H1 (cell line): ENCODE data around the gene ADAMTS6. TPM values are rescaled to one million over a fixed set of nuclear protein-coding genes. Genes with fewer than 3 reads are reported as not detected.
"Not testable (repeated sequence)": the region's sequence is repeated elsewhere in the genome, so short reads cannot be mapped to it uniquely, and the experiment has no call there.

ENCODE experiments used
- CTCF ChIA-PET: fragments of 300-600 bp; sonication (Branson Sonifier 250); formaldehyde crosslinking; loops from one replicate; lab custom pipeline; 2021; ENCODE audit not compliant: partially characterized antibody; lab: Charles Lee
- POLR2A ChIA-PET: fragments of 300-600 bp; sonication (Branson Sonifier 250); formaldehyde crosslinking; loops from one replicate; lab custom pipeline; 2021; ENCODE audit warnings: inconsistent platforms; ENCODE audit not compliant: partially characterized antibody; lab: Charles Lee
- DNase-seq, 2 experiments: peaks; one replicate each; pipeline versions ENCODE4 v3.0.0 to v3.0.0-alpha.2; 2010 to 2022; ENCODE audit warnings: low spot score in 2 of 2, low read depth in 1 of 2, mixed read lengths in 1 of 2
- FAIRE-seq: peaks from 2 replicates; lab custom pipeline; 2011; peaks lifted over from hg19 to GRCh38; lab: Jason Lieb, UNC
- H2AFZ ChIP-seq: 2 replicates; pipeline ENCODE4 v1.8.1; 2012; ENCODE audit warnings: low read length, inconsistent platforms
- H2AK5ac ChIP-seq: 2 replicates; pipeline ENCODE4 v1.6.1; 2013; ENCODE audit warnings: low read depth, low read length
- H2BK120ac ChIP-seq: replicated peaks from 2 replicates; pipeline ENCODE3; 2013; ENCODE audit warnings: low read depth, low read length, inconsistent platforms
- H2BK12ac ChIP-seq: 2 replicates; pipeline ENCODE4 v1.6.1; 2013; ENCODE audit warnings: low read depth, low read length
- H2BK15ac ChIP-seq: 2 replicates; pipeline ENCODE4 v1.6.1; 2013; ENCODE audit warnings: low read length
- H2BK20ac ChIP-seq: 2 replicates; pipeline ENCODE4 v1.6.1; 2013; ENCODE audit warnings: low read length
- H2BK5ac ChIP-seq: 2 replicates; pipeline ENCODE4 v1.6.1; 2013; ENCODE audit warnings: low read depth, low read length
- H3K14ac ChIP-seq: 2 replicates; pipeline ENCODE4 v1.6.1; 2013; ENCODE audit warnings: inconsistent platforms; ENCODE audit not compliant: insufficient read length
- H3K18ac ChIP-seq: 2 replicates; pipeline ENCODE4 v1.6.1; 2013; ENCODE audit warnings: low read length; ENCODE audit errors: extremely low read depth
- H3K23ac ChIP-seq: 2 replicates; pipeline ENCODE4 v1.6.1; 2013; ENCODE audit warnings: inconsistent platforms; ENCODE audit not compliant: insufficient read length
- H3K23me2 ChIP-seq: 2 replicates; pipeline ENCODE4 v1.6.1; 2013; ENCODE audit warnings: low read depth, low read length
- H3K27ac ChIP-seq: 2 replicates; pipeline ENCODE4 v1.6.1; 2011; ENCODE audit warnings: low read depth, low read length, inconsistent platforms
- H3K27me3 ChIP-seq, 4 experiments: replicated peaks in 1 of 4; 1 replicate in 1 of 4; 2 replicates in 3 of 4; pipeline versions ENCODE4 v1.6.1 to v1.8.1; 2011 to 2013; ENCODE audit warnings: low read length in 3 of 4, mild to moderate bottlenecking in 3 of 4, inconsistent platforms in 2 of 4, mixed read lengths in 2 of 4, moderate library complexity in 1 of 4; ENCODE audit not compliant: control insufficient read depth in 3 of 4, insufficient read depth in 3 of 4; ENCODE audit errors: extremely low read depth in 1 of 4
- H3K36me3 ChIP-seq, 4 experiments: 2 replicates each; pipeline versions ENCODE4 v1.6.1 to v1.8.1; 2011 to 2013; ENCODE audit warnings: mild to moderate bottlenecking in 4 of 4, low read length in 3 of 4, moderate library complexity in 2 of 4, control low read depth in 1 of 4, inconsistent platforms in 1 of 4; ENCODE audit not compliant: insufficient read depth in 4 of 4, control insufficient read depth in 2 of 4
- H3K4ac ChIP-seq: replicated peaks from 2 replicates; pipeline ENCODE3; 2013; ENCODE audit warnings: low read length, low read depth, mixed read lengths, inconsistent platforms; ENCODE audit not compliant: insufficient read length
- H3K4me1 ChIP-seq, 4 experiments: replicated peaks in 1 of 4; 1 replicate in 1 of 4; 2 replicates in 3 of 4; pipeline versions ENCODE4 v1.6.1 to v1.8.1; 2011 to 2013; ENCODE audit warnings: low read length in 3 of 4, inconsistent platforms in 2 of 4, mixed read lengths in 1 of 4; ENCODE audit not compliant: insufficient read depth in 4 of 4, control insufficient read depth in 3 of 4
- H3K4me2 ChIP-seq, 2 experiments: 2 replicates each; pipeline versions ENCODE4 v1.6.1 to v1.8.1; 2011 to 2013; ENCODE audit warnings: low read depth in 2 of 2, low read length in 2 of 2, control low read depth in 1 of 2, inconsistent platforms in 1 of 2, mild to moderate bottlenecking in 1 of 2; ENCODE audit not compliant: insufficient read depth in 1 of 2
- H3K4me3 ChIP-seq, 4 experiments: fragments of 200-600, 300-600 bp in 1 of 4; sonication (generic), shearing (Covaris generic), sonication (Bioruptor Twin) in 1 of 4; 2 replicates each; pipeline versions ENCODE4 v1.5.1 to v1.8.1; 2011 to 2016; ENCODE audit warnings: low read length in 4 of 4, low read depth in 3 of 4, control low read depth in 2 of 4, inconsistent platforms in 2 of 4, mild to moderate bottlenecking in 2 of 4, mixed read lengths in 1 of 4, moderate library complexity in 1 of 4; ENCODE audit not compliant: insufficient read depth in 2 of 4; ENCODE audit errors: extremely low read depth in 1 of 4
- H3K56ac ChIP-seq: replicated peaks from 2 replicates; pipeline ENCODE3; 2013; ENCODE audit warnings: low read depth, mild to moderate bottlenecking, mixed read lengths, low read length, inconsistent platforms; ENCODE audit not compliant: insufficient read length
- H3K79me1 ChIP-seq: 2 replicates; pipeline ENCODE4 v1.6.1; 2013; ENCODE audit warnings: low read depth, low read length, control low read depth
- H3K79me2 ChIP-seq, 2 experiments: 2 replicates each; pipeline versions ENCODE4 v1.6.1 to v1.8.1; 2012 to 2013; ENCODE audit warnings: low read length in 2 of 2, mild to moderate bottlenecking in 2 of 2, inconsistent platforms in 1 of 2; ENCODE audit not compliant: insufficient read depth in 2 of 2, control insufficient read depth in 1 of 2
- H3K9ac ChIP-seq, 4 experiments: replicated peaks in 1 of 4; 1 replicate in 1 of 4; 2 replicates in 3 of 4; pipeline versions ENCODE4 v1.6.1 to v1.8.1; 2011 to 2013; ENCODE audit warnings: low read depth in 3 of 4, low read length in 3 of 4, control low read depth in 2 of 4, mild to moderate bottlenecking in 2 of 4, moderate library complexity in 2 of 4, inconsistent platforms in 1 of 4; ENCODE audit errors: extremely low read depth in 1 of 4
- H3K9me3 ChIP-seq, 2 experiments: 2 replicates each; pipeline versions ENCODE4 v1.6.1 to v1.8.1; 2012 to 2013; ENCODE audit warnings: mild to moderate bottlenecking in 2 of 2, moderate library complexity in 2 of 2, control low read depth in 1 of 2, inconsistent platforms in 1 of 2, low read depth in 1 of 2, low read length in 1 of 2, mixed read lengths in 1 of 2; ENCODE audit not compliant: insufficient read depth in 2 of 2
- H4K20me1 ChIP-seq, 2 experiments: replicated peaks in 1 of 2; 2 replicates each; pipeline versions ENCODE3 to v1.8.1; 2011 to 2013; ENCODE audit warnings: inconsistent platforms in 2 of 2, low read length in 2 of 2, mild to moderate bottlenecking in 1 of 2; ENCODE audit not compliant: insufficient read depth in 2 of 2, control insufficient read depth in 1 of 2
- H4K5ac ChIP-seq: 2 replicates; pipeline ENCODE4 v1.6.1; 2013; ENCODE audit warnings: low read length, low read depth, mixed read lengths, inconsistent platforms; ENCODE audit not compliant: insufficient read length
- H4K8ac ChIP-seq: 2 replicates; pipeline ENCODE4 v1.8.0; 2013; ENCODE audit warnings: mild to moderate bottlenecking, moderate library complexity, low read length, inconsistent platforms; ENCODE audit not compliant: insufficient read depth; ENCODE audit errors: extremely low read depth
- H4K91ac ChIP-seq: replicated peaks from 2 replicates; pipeline ENCODE3; 2013; ENCODE audit warnings: low read length, mixed read lengths, inconsistent platforms; ENCODE audit not compliant: insufficient read length
- CTCF ChIP-seq, 3 experiments: IDR thresholded peaks; 1 replicate in 2 of 3; 2 replicates in 1 of 3; pipeline versions ENCODE4 v1.5.1 to v1.6.1; 2011; ENCODE audit warnings: low read length in 3 of 3, mild to moderate bottlenecking in 3 of 3, inconsistent platforms in 2 of 3, low read depth in 1 of 3, moderate library complexity in 1 of 3; ENCODE audit not compliant: insufficient read depth in 1 of 3; ENCODE audit errors: control extremely low read depth in 1 of 3
- RAD21 ChIP-seq, 2 experiments: IDR thresholded peaks in 1 of 2; conservative IDR thresholded peaks in 1 of 2; 2 replicates each; pipeline ENCODE4 v1.6.1; 2011; ENCODE audit warnings: low read depth in 2 of 2, low read length in 2 of 2, improper control_type of control experiment in 1 of 2, inconsistent platforms in 1 of 2, mild to moderate bottlenecking in 1 of 2, moderate library complexity in 1 of 2
- whole genome bisulfite sequencing, 2 experiments: shearing (Covaris generic) in 1 of 2; methylation state at CpG; one replicate each; pipeline versions ENCODE4 v1.1.6 to v1.1.7; 2013 to 2015; ENCODE audit warnings: low lambda C conversion rate in 2 of 2, mixed read lengths in 2 of 2, inconsistent platforms in 1 of 2, low coverage in 1 of 2, missing lambda C conversion rate in 1 of 2; ENCODE audit not compliant: insufficient replicate concordance in 2 of 2, insufficient coverage in 1 of 2, insufficient read length in 1 of 2; ENCODE audit errors: extremely low coverage in 1 of 2, missing lambda C conversion rate in 1 of 2; 5-methylcytosine and 5-hydroxymethylcytosine counted together
- polyA plus RNA-seq, 7 experiments: library from polyadenylated mRNA; depleted of rRNA in 3 of 7; stranded (reverse) in 5 of 7; unstranded in 2 of 7; fragments of >200 nt in 5 of 7; fragments of 200-250 nt in 2 of 7; gene quantifications; 1 replicate in 5 of 7; 2 replicates in 1 of 7; 4 replicates in 1 of 7; pipeline versions ENCODE4 v1.2.1 to v1.2.3, GENCODE V29; 2011 to 2013; ENCODE audit warnings: missing spikeins in 2 of 7, mixed read lengths in 2 of 7
- total RNA-seq: library from RNA; stranded (reverse); fragmentation: NEBNext Ultra II Directional; extraction: Animal tissue kit (Norgen Biotek cat#: 25700); gene quantifications from 2 replicates; pipeline ENCODE4 v1.2.1, GENCODE V29; 2021

The ADAMTS6 gene
- total and polyA plus RNA-seq, 2 of the 8 experiments (the other 6 are each of a cell fraction or from before 2014, with no cell fraction given) = 0.74 to 2.4 TPM

DNA sequence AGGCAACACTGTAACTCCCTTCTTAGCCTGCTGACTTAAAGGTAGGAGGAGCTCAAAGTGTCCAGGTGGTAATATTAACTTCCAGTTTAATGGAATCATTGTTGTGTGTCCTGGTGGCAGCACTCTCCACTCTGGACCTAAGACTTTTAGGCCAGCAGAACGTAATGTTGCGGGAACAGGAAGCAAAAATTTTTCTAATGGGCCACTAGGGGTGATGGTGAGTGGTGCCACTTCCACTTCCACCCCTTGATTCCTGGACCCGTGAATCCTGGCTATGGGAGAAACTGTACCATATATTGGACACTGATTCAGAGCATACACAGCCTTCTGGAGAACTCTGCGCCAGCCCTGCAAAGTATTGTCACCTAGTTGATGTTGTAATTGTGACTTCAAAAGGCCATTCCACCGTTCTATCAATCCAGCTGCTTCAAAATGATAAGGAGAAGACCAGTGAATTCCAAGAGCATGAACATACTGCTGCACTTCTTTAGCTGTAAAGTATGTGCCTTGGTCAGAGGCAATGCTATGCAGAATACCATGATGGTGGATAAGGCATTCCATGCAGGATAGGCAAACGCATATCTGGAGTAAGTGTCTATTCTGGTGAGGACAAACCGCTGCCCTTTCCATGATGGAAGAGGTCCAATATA lies 6.4 kb upstream of the ADAMTS6 start:
- H3K9me3 ChIP-seq, H3K27ac ChIP-seq, H2BK120ac ChIP-seq, H2AFZ ChIP-seq, H3K4me2 ChIP-seq, H2BK20ac ChIP-seq, H3K18ac ChIP-seq, H3K4me3 ChIP-seq, POLR2A ChIA-PET, FAIRE-seq, H3K79me1 ChIP-seq, H3K23ac ChIP-seq, H3K56ac ChIP-seq, H2BK5ac ChIP-seq, H3K4ac ChIP-seq, H3K4me1 ChIP-seq, H4K5ac ChIP-seq, H3K36me3 ChIP-seq, H3K9ac ChIP-seq, DNase-seq, H4K91ac ChIP-seq, H3K23me2 ChIP-seq, H3K27me3 ChIP-seq, H2BK12ac ChIP-seq, H4K8ac ChIP-seq, H2AK5ac ChIP-seq, H3K14ac ChIP-seq, H3K79me2 ChIP-seq, H2BK15ac ChIP-seq, H4K20me1 ChIP-seq: not testable (repeated sequence)
- TF ChIP-seq RAD21 (IDR thresholded peaks at IDR 0.05 in 1 of 2, conservative IDR thresholded peaks at IDR 0.05 in 1 of 2; ENCODE audit: low read depth in 2 of 2, low read length in 2 of 2) (peak in 1 of 2 experiments; percentile 15; a peak in 1 of 4 replicates), CTCF (IDR thresholded peaks at IDR 0.05; ENCODE audit: control extremely low read depth in 1 of 3, insufficient read depth in 1 of 3, low read depth in 1 of 3, low read length in 3 of 3) (peak in 1 of 3 experiments; percentile 19; a peak in 1 of 4 replicates)
- CTCF ChIA-PET = interaction anchor here (1.0 to 1.4 kb wide), 5 partner anchors 17 to 852 kb away, joined by 3 read pairs; no protein-coding TSS in a partner anchor
- 89% methylated on average over 7 of the region's 7 CpGs; no CpG with 5 or more reads in 1 of the 2 experiments for WGBS, 2 experiments
